ENCODE data around the gene WWC1. TPM values are rescaled to one million over a fixed set of nuclear protein-coding genes. Genes with fewer than 3 reads are reported as not detected.

The WWC1 gene
- total and polyA plus RNA-seq, 10 of the 15 experiments (the other 5 are each of a cell fraction or from before 2014, with no cell fraction given), result 0.50 to 7.8 (median 2.5) TPM

GRCh38 chr5:168482361-168482760, 190.9 kb downstream of the WWC1 start (continued):
- TF ChIP-seq, protein P1, sequence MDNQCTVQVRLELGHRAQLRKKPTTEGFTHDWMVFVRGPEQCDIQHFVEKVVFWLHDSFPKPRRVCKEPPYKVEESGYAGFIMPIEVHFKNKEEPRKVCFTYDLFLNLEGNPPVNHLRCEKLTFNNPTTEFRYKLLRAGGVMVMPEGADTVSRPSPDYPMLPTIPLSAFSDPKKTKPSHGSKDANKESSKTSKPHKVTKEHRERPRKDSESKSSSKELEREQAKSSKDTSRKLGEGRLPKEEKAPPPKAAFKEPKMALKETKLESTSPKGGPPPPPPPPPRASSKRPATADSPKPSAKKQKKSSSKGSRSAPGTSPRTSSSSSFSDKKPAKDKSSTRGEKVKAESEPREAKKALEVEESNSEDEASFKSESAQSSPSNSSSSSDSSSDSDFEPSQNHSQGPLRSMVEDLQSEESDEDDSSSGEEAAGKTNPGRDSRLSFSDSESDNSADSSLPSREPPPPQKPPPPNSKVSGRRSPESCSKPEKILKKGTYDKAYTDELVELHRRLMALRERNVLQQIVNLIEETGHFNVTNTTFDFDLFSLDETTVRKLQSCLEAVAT (IDR thresholded peaks at IDR 0.05), result no peak
- TF ChIP-seq, protein P2, sequence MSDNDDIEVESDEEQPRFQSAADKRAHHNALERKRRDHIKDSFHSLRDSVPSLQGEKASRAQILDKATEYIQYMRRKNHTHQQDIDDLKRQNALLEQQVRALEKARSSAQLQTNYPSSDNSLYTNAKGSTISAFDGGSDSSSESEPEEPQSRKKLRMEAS (IDR thresholded peaks at IDR 0.05; ENCODE audit: low read depth, low read length), result no peak
- TF ChIP-seq FOS (IDR thresholded peaks at IDR 0.05; ENCODE audit: borderline replicate concordance, extremely low read depth, insufficient read length) (no peak), TCF12 (IDR thresholded peaks at IDR 0.05; ENCODE audit: low read depth, low read length) (no peak), NKRF (conservative IDR thresholded peaks at IDR 0.05) (no peak), TBL1XR1 (IDR thresholded peaks at IDR 0.05; ENCODE audit: low read depth, low read length) (no peak), PAX8 (IDR thresholded peaks at IDR 0.05) (no peak), CBFB (IDR thresholded peaks at IDR 0.05; ENCODE audit: low read depth) (no peak), YBX1 (IDR thresholded peaks at IDR 0.05) (no peak)
